K562 (cell line): ENCODE measurements around the gene PPFIA3. TPM values are rescaled to one million over a fixed set of nuclear protein-coding genes. Genes with fewer than 3 reads are reported as not detected.

Experiments
- ATAC-seq: fragments of 200-7000 bp; cut with Tn5 transposase; 3 replicates; pipeline ENCODE4 v1.9.1; 2020; ENCODE audit warnings: moderate library complexity
- BruUV-seq: library from RNA; stranded (reverse); fragments of 400-500 nt; replicated peaks from 2 replicates; lab custom pipeline; 2021; lab: Mats Ljungman, UMichigan
- CTCF ChIA-PET: fragments of 300-600 bp; formaldehyde crosslinking; extraction: SDS; loops from one replicate; lab custom pipeline; 2021; ENCODE audit warnings: low intra/inter-chr PET ratio; lab: Yijun Ruan, JAX
- POLR2A ChIA-PET: fragments of 300-600, 350-650 bp; sonication (Branson Sonifier 250); formaldehyde crosslinking; extraction: SDS; loops from one replicate; lab custom pipeline; 2021; ENCODE audit warnings: antibody characterized with exemption, inconsistent platforms; lab: Yijun Ruan, JAX
- DNase-seq, 4 experiments: peaks; one replicate each; pipeline versions ENCODE4 v3.0.0 to v3.0.0-alpha.2; 2011 to 2018; ENCODE audit warnings: low spot score in 3 of 4, mixed read lengths in 3 of 4; ENCODE audit errors: extremely low read depth in 1 of 4
- FAIRE-seq: peaks from 2 replicates; lab custom pipeline; 2011; peaks lifted over from hg19 to GRCh38; lab: Jason Lieb, UNC
- H2AFZ ChIP-seq: 2 replicates; pipeline ENCODE4 v1.6.0; 2011; ENCODE audit warnings: low read depth, low read length, control low read depth, inconsistent platforms
- H3K27ac ChIP-seq: fragments of 200-600 bp; 3 replicates; pipeline ENCODE4 v1.8.0; 2011; ENCODE audit warnings: low read depth, mild to moderate bottlenecking, control low read depth, inconsistent platforms, low read length, moderate library complexity, mixed read lengths; ENCODE audit errors: extremely low read depth
- H3K27me3 ChIP-seq, 2 experiments: fragments of 300-600 bp in 1 of 2; 2 replicates in 1 of 2; 3 replicates in 1 of 2; pipeline versions ENCODE4 v1.6.0 to v1.8.0; 2011; ENCODE audit warnings: inconsistent platforms in 2 of 2, low read length in 2 of 2, mild to moderate bottlenecking in 1 of 2, mixed read lengths in 1 of 2, moderate library complexity in 1 of 2; ENCODE audit not compliant: control insufficient read depth in 2 of 2, insufficient read depth in 2 of 2
- H3K36me3 ChIP-seq: fragments of 300-600 bp; 3 replicates; pipeline ENCODE4 v1.8.0; 2011; ENCODE audit warnings: mild to moderate bottlenecking, low read length, inconsistent platforms; ENCODE audit not compliant: control insufficient read depth, insufficient read depth
- H3K4me1 ChIP-seq, 2 experiments: fragments of 200-600 bp in 1 of 2; replicated peaks in 1 of 2; 2 replicates in 1 of 2; 3 replicates in 1 of 2; pipeline versions ENCODE4 v1.5.1 to v1.8.0; 2011; ENCODE audit warnings: inconsistent platforms in 2 of 2, low read length in 2 of 2, mild to moderate bottlenecking in 1 of 2, mixed read lengths in 1 of 2, moderate library complexity in 1 of 2; ENCODE audit not compliant: control insufficient read depth in 2 of 2, insufficient read depth in 2 of 2
- H3K4me2 ChIP-seq: 2 replicates; pipeline ENCODE4 v1.6.1; 2011; ENCODE audit warnings: low read length, control low read depth, inconsistent platforms, mixed read lengths; ENCODE audit not compliant: insufficient read depth
- H3K4me3 ChIP-seq: fragments of 200-600 bp; sonication (generic), shearing (Covaris generic); 2 replicates; pipeline ENCODE4 v1.5.1; 2016; ENCODE audit warnings: control low read depth, inconsistent platforms
- H3K79me2 ChIP-seq: fragments of 200-600 bp; 3 replicates; pipeline ENCODE4 v1.8.0; 2011; ENCODE audit warnings: low read length, inconsistent platforms; ENCODE audit not compliant: control insufficient read depth, insufficient read depth
- H3K9ac ChIP-seq, 2 experiments: 2 replicates each; pipeline versions ENCODE4 v1.6.0 to v1.6.1; 2011; ENCODE audit warnings: low read depth in 2 of 2, low read length in 2 of 2, control low read depth in 1 of 2, inconsistent platforms in 1 of 2, mild to moderate bottlenecking in 1 of 2, mixed read lengths in 1 of 2; ENCODE audit not compliant: insufficient read depth in 1 of 2
- H3K9me1 ChIP-seq: one replicate; pipeline ENCODE4 v1.6.0; 2011; ENCODE audit warnings: inconsistent platforms, mild to moderate bottlenecking, low read length, moderate library complexity; ENCODE audit not compliant: control insufficient read depth, insufficient read depth
- H3K9me3 ChIP-seq: replicated peaks from 2 replicates; pipeline ENCODE4 v1.5.1; 2011; ENCODE audit warnings: low read depth, low read length, inconsistent platforms; ENCODE audit not compliant: control insufficient read depth, insufficient read depth
- H4K20me1 ChIP-seq: replicated peaks from 2 replicates; pipeline ENCODE4 v1.6.1; 2011; ENCODE audit warnings: low read length, inconsistent platforms, mixed read lengths; ENCODE audit not compliant: control insufficient read depth, insufficient read depth
- ASH1L ChIP-seq: fragments of 450-650 bp; IDR thresholded peaks from 2 replicates; pipeline ENCODE4 v1.6.1; 2018; ENCODE audit warnings: borderline replicate concordance, mild to moderate bottlenecking, low read depth; ENCODE audit not compliant: partially characterized antibody
- BCOR ChIP-seq: fragments of 450-650 bp; IDR thresholded peaks from 2 replicates; pipeline ENCODE4 v1.6.1; 2016
- CC2D1A ChIP-seq: fragments of 450-650 bp; IDR thresholded peaks from 2 replicates; pipeline ENCODE4 v1.6.1; 2017; ENCODE audit warnings: mild to moderate bottlenecking
- CREBBP ChIP-seq: IDR thresholded peaks from one replicate; pipeline ENCODE4 v1.6.1; 2012; ENCODE audit warnings: low read depth, mild to moderate bottlenecking, control low read depth, inconsistent platforms, low read length
- ELK1 ChIP-seq: sonication (generic); formaldehyde crosslinking; IDR thresholded peaks from 2 replicates; pipeline ENCODE4 v1.8.1; 2022; ENCODE audit warnings: missing genetic modification reagents
- FOXJ3 ChIP-seq: sonication (generic); formaldehyde crosslinking; IDR thresholded peaks from 2 replicates; pipeline ENCODE4 v1.4.0; 2020; ENCODE audit warnings: mild to moderate bottlenecking, missing genetic modification reagents
- HMG20A ChIP-seq: fragments of 450-650 bp; formaldehyde crosslinking; conservative IDR thresholded peaks from 2 replicates; pipeline ENCODE4 v1.4.0; 2020; ENCODE audit warnings: mild to moderate bottlenecking, mixed read lengths
- HNRNPL ChIP-seq: fragments of 200-400 bp; formaldehyde crosslinking; IDR thresholded peaks from 2 replicates; pipeline ENCODE4 v1.6.1; 2017; ENCODE audit warnings: low read depth, mild to moderate bottlenecking, low read length
- NFRKB ChIP-seq: fragments of 450-650 bp; IDR thresholded peaks from 2 replicates; pipeline ENCODE4 v1.6.1; 2016; ENCODE audit warnings: low read depth
- PTBP1 ChIP-seq: fragments of 200-400 bp; formaldehyde crosslinking; IDR thresholded peaks from 2 replicates; pipeline ENCODE4 v1.6.1; 2017; ENCODE audit warnings: low read depth, low read length
- RBM25 ChIP-seq: fragments of 200-400 bp; formaldehyde crosslinking; IDR thresholded peaks from 2 replicates; pipeline ENCODE4 v1.6.1; 2018; ENCODE audit warnings: low read length, low read depth, moderate library complexity; ENCODE audit not compliant: severe bottlenecking
- ZBTB12 ChIP-seq: fragments of 250-450 bp; sonication (Bioruptor Pico); IDR thresholded peaks from 2 replicates; pipeline ENCODE4 v1.4.0; 2020
- ZC3H8 ChIP-seq: fragments of 450-650 bp; IDR thresholded peaks from 2 replicates; pipeline ENCODE4 v1.6.1; 2017
- ZFP36 ChIP-seq: fragments of 150-350 bp; IDR thresholded peaks from 2 replicates; pipeline ENCODE4 v1.6.1; 2018; ENCODE audit warnings: low read length, low read depth; ENCODE audit not compliant: partially characterized antibody
- ZNF12 ChIP-seq: sonication (generic); formaldehyde crosslinking; IDR thresholded peaks from 2 replicates; pipeline ENCODE4 v1.4.0; 2020; ENCODE audit warnings: mild to moderate bottlenecking, missing genetic modification reagents
- ZNF780A ChIP-seq: fragments of 250-450 bp; sonication (Bioruptor Pico); IDR thresholded peaks from 2 replicates; pipeline ENCODE4 v1.5.0; 2021; ENCODE audit warnings: mild to moderate bottlenecking
- WGBS: fragments of 100-300 bp; shearing (Covaris generic); methylation state at CpG from one replicate; pipeline ENCODE4 v1.1.6; 2016; ENCODE audit warnings: low coverage, mixed read lengths; ENCODE audit not compliant: insufficient coverage; ENCODE audit errors: missing lambda C conversion rate; 5-methylcytosine and 5-hydroxymethylcytosine counted together
- in situ Hi-C: fragments of 300-500 bp; cut with MboI; formaldehyde crosslinking; loops from 4 replicates; pipeline ENCODE4 v1.15.0; 2018; ENCODE audit warnings: inconsistent platforms, mixed read lengths
- intact Hi-C: fragments of 100-400 bp; cut with micrococcal nuclease; formaldehyde crosslinking; loops from 2 replicates; pipeline ENCODE4 v1.14.2; 2022
- polyA plus RNA-seq, 8 experiments: library from polyadenylated mRNA; depleted of rRNA in 4 of 8; stranded (reverse) in 5 of 8; unstranded in 3 of 8; fragments of >200 nt; fragmentation: Nextera tagmentation in 2 of 8; fragmentation: Illumina TruSeq in 1 of 8; extraction: Ambion mirVana in 2 of 8; extraction: Trizol in 1 of 8; gene quantifications; 2 replicates each; pipeline versions ENCODE4 v1.2.1 to v1.2.3, GENCODE V29; 2011 to 2014; ENCODE audit warnings: inconsistent platforms in 1 of 8, missing spikeins in 1 of 8
- total RNA-seq, 7 experiments: library from RNA; depleted of rRNA in 6 of 7; stranded (reverse); fragments of >200 nt in 6 of 7; fragmentation: Illumina TruSeq in 2 of 7; extraction: Trizol in 2 of 7; gene quantifications; 2 replicates each; pipeline versions ENCODE4 v1.2.1 to v1.2.3, GENCODE V29; 2011 to 2021; ENCODE audit warnings: low replicate concordance in 1 of 7

The PPFIA3 gene
- total and polyA plus RNA-seq, 9 of the 15 experiments (the other 6 are each of a cell fraction or from before 2014, with no cell fraction given), result 0.10 to 53.0 (median 17.6) TPM

DNA sequence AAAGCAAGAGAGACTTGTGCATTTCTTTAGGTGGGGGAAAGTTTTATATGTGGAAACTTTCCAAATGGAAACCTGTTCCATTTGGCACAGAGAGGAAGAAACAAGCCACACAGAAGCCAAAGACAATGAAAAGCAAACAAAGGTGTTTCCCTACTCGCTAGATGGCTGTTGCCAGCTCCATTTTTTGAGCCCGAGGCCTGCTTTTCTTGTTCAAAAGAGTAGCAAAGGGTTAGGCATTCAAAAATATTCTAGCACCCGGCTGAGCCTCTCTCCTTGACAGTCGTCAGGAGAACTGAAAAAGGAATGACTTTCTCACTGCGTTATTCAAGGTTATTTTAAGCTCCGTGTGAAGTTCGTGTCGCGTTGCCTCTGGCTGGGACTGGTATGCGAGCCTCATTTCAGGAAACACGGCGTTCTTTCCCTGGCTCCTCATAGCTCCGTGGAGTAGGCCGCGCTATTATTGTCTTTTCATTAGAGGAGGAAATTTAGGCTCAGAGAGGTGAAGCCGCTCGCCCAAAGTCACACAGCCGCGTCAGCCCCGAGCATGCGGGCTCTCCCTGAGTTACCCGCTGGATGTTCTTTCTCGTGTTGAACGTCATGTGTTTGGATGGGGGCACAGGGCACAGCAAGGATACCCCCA, 45.9 kb downstream of the PPFIA3 start:
- Histone ChIP-seq H3K4me2 (no peak overlapping the region), H3K4me3 (no peak overlapping the region), H3K9ac (peak overlapping the region in 1 of 2 experiments; percentile 20; a peak in 2 of 4 replicates), H3K79me2 (no peaks in the 10 kb centered on the region), H3K4me1 (peaks cover 10 to 31% of the 10 kb centered on the region in 2 experiments; a peak in 4 of 5 replicates), H3K9me3 (no peaks in the 10 kb centered on the region), H4K20me1 (no peaks in the 10 kb centered on the region), H3K27me3 (no peaks in the 10 kb centered on the region), H3K36me3 (peaks cover 22% of the 10 kb centered on the region; the same call in 1 of the 3 replicates), H3K27ac (no peak overlapping the region), H2AFZ (no peak overlapping the region), H3K9me1 (no peaks in the 10 kb centered on the region)
- BruUV-seq, result no TSS peak
- 89% methylated on average over 24 of the region's 24 CpGs for WGBS
- CTCF ChIA-PET, result no interaction called here
- in situ Hi-C loops (no loop called here), intact Hi-C loops (no loop called here)
- no peak for FAIRE-seq
- ATAC-seq, result no peak
- TF ChIP-seq PTBP1 (no peak), HMG20A (no peak), ZC3H8 (no peak), FOXJ3 (CRISPR knock-in tag) (no peak), CC2D1A (no peak), ZFP36 (peak; percentile 52), RBM25 (peak; percentile 47), BCOR (peak; percentile 56; the same call in 1 of the 2 replicates), HNRNPL (no peak), ELK1 (CRISPR knock-in tag) (no peak), ZNF12 (CRISPR knock-in tag) (no peak), CREBBP (no peak), ZBTB12 (CRISPR knock-in tag) (no peak), NFRKB (no peak), ZNF780A (CRISPR knock-in tag) (no peak), ASH1L (no peak)
- POLR2A ChIA-PET, result interaction anchor here (0.9 to 1.6 kb wide), 2 partner anchors 10 to 16 kb away, joined by 3 to 4 read pairs; partner anchors contain the start of gene HRC
- DNase-seq, result no peak
